Naive thymus-derived CD4-positive, alpha-beta T cell (primary cell): ENCODE results near the gene ACTL7A. TPM values are rescaled to one million over a fixed set of nuclear protein-coding genes. Genes with fewer than 3 reads are reported as not detected.
"Not testable (repeated sequence)": the region's sequence is repeated elsewhere in the genome, so short reads cannot be mapped to it uniquely, and the experiment has no call there.

Experiments
- ATAC-seq: fragments of 150-1000 bp; cut with Tn5 transposase; 2 replicates; pipeline ENCODE4 v1.10.0; 2021; ENCODE audit warnings: mild to moderate bottlenecking, moderate library complexity
- CTCF ChIA-PET: fragments of 350-600 bp; sonication (Branson Sonifier 250); formaldehyde crosslinking; loops from one replicate; lab custom pipeline; 2021; ENCODE audit warnings: antibody characterized with exemption; lab: Charles Lee
- POLR2A ChIA-PET: fragments of 350-600 bp; sonication (Branson Sonifier 250); formaldehyde crosslinking; loops from one replicate; lab custom pipeline; 2021; ENCODE audit warnings: antibody characterized with exemption, inconsistent platforms; lab: Charles Lee
- DNase-seq, 9 donors: peaks; one replicate each; pipeline versions ENCODE4 v3.0.0 to v3.0.0-alpha.2; 2020 to 2022; ENCODE audit warnings: mixed read lengths in 1 of 9
- H3K27ac ChIP-seq: one replicate; pipeline ENCODE4 v1.7.0; 2013; ENCODE audit warnings: mild to moderate bottlenecking, low read depth, low read length, moderate library complexity
- H3K27me3 ChIP-seq, 2 donors: one replicate each; pipeline ENCODE4 v1.7.0; 2013; ENCODE audit warnings: low read length in 2 of 2, mild to moderate bottlenecking in 2 of 2, moderate library complexity in 2 of 2; ENCODE audit not compliant: control insufficient read depth in 2 of 2, insufficient read depth in 2 of 2
- H3K36me3 ChIP-seq, 3 experiments: 1 replicate in 2 of 3; 2 replicates in 1 of 3; pipeline ENCODE4 v1.7.0; 2013; ENCODE audit warnings: low read length in 3 of 3, mild to moderate bottlenecking in 3 of 3, moderate library complexity in 1 of 3; ENCODE audit not compliant: insufficient read depth in 3 of 3, control insufficient read depth in 2 of 3
- H3K4me1 ChIP-seq, 2 donors: one replicate each; pipeline ENCODE4 v1.7.0; 2013; ENCODE audit warnings: low read length in 2 of 2, mild to moderate bottlenecking in 2 of 2, moderate library complexity in 1 of 2; ENCODE audit not compliant: control insufficient read depth in 2 of 2, insufficient read depth in 2 of 2
- H3K4me3 ChIP-seq: 2 replicates; pipeline ENCODE4 v1.7.0; 2013; ENCODE audit warnings: mild to moderate bottlenecking, low read length
- H3K9me3 ChIP-seq, 3 experiments: 1 replicate in 2 of 3; 2 replicates in 1 of 3; pipeline ENCODE4 v1.7.0; 2013; ENCODE audit warnings: low read length in 3 of 3; ENCODE audit not compliant: control insufficient read depth in 2 of 3
- H3K27ac Mint-ChIP-seq, 9 donors: one replicate each; pipeline ENCODE4 v1.8.0; 2020 to 2022; ENCODE audit warnings: mixed read lengths in 9 of 9, mild to moderate bottlenecking in 8 of 9, moderate library complexity in 5 of 9, inconsistent platforms in 2 of 9
- H3K27me3 Mint-ChIP-seq, 5 donors: one replicate each; pipeline ENCODE4 v1.8.0; 2021 to 2022; ENCODE audit warnings: mixed read lengths in 5 of 5, mild to moderate bottlenecking in 1 of 5
- H3K36me3 Mint-ChIP-seq, 5 donors: one replicate each; pipeline ENCODE4 v1.8.0; 2020 to 2022; ENCODE audit warnings: mixed read lengths in 5 of 5, mild to moderate bottlenecking in 3 of 5, inconsistent platforms in 1 of 5
- H3K4me1 Mint-ChIP-seq, 7 donors: one replicate each; pipeline ENCODE4 v1.8.0; 2020 to 2022; ENCODE audit warnings: mixed read lengths in 7 of 7, mild to moderate bottlenecking in 3 of 7, inconsistent platforms in 1 of 7
- H3K4me3 Mint-ChIP-seq, 10 donors: one replicate each; pipeline ENCODE4 v1.8.0; 2020 to 2022; ENCODE audit warnings: mild to moderate bottlenecking in 10 of 10, mixed read lengths in 10 of 10, moderate library complexity in 6 of 10, inconsistent platforms in 2 of 10
- H3K9me3 Mint-ChIP-seq, 11 donors: one replicate each; pipeline ENCODE4 v1.8.0; 2020 to 2022; ENCODE audit warnings: mixed read lengths in 11 of 11, mild to moderate bottlenecking in 4 of 11, inconsistent platforms in 1 of 11, moderate library complexity in 1 of 11
- intact Hi-C, 2 donors: fragments of 100-400 bp; cut with micrococcal nuclease; formaldehyde crosslinking; loops; one replicate each; pipeline ENCODE4 v1.15.1; 2023
- polyA plus RNA-seq, 2 donors: library from polyadenylated mRNA; unstranded; fragments of 300-500 nt; fragmentation: Illumina TruSeq; gene quantifications; one replicate each; pipeline ENCODE4 v1.2.3, GENCODE V29; 2021
- total RNA-seq, 6 experiments: library from RNA in 5 of 6; stranded (reverse) in 5 of 6; gene quantifications; 1 replicate in 5 of 6; 2 replicates in 1 of 6; pipeline ENCODE4 v1.2.3 and lab custom pipeline; 2021 to 2026

ACTL7A gene
- total and polyA plus RNA-seq, 7 experiments from 2014 or later: not detected

DNA sequence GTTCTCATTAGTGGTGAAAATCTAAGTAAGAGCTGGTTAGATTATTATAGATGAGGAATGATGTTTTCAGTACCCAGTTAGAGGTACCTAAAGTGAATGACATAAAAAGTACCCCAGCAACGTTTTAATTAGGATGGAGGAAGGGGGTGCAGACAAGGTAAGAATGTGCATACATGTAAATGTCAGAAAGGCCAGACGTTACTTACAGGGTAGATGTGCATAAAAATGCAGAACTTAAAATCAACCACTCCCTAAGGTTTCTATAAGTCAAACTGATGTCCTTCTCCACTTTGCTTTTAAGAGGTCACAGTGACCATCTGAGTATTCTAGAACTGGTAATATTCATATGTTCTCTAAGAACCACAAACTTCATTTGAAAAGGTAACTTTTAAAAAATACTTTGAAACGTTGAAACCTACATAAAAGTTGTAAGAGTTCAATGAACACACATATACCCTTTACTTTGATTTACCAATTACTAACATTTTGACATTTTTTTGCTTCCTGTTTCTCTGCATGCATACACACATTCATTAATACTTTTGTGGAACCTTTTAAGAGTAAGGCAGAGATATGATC is 18.8 kb downstream of the ACTL7A start:
- Mint-ChIP-seq H3K36me3 (peaks cover 14 to 70% (median 44%) of the 10 kb centered on the region in 5 donors), H3K27ac (no peak overlapping the region), H3K27me3 (no peaks in the 10 kb centered on the region), H3K9me3 (no peaks in the 10 kb centered on the region), H3K4me1 (peaks cover 0 to 9% (median 3%) of the 10 kb centered on the region in 7 donors), H3K4me3 (no peak overlapping the region)
- ATAC-seq (no peak), DNase-seq (no peak)
- H3K36me3 ChIP-seq: peaks cover 0 to 69% (median 3%) of the 10 kb centered on the region in 3 experiments
- H3K27ac ChIP-seq: no peak overlapping the region
- CTCF ChIA-PET: no interaction called here
- H3K4me1 ChIP-seq: no peaks in the 10 kb centered on the region
- no peaks in the 10 kb centered on the region for H3K27me3 ChIP-seq
- POLR2A ChIA-PET: no interaction called here
- no peaks in the 10 kb centered on the region for H3K9me3 ChIP-seq
- intact Hi-C loops: loop anchor here in 1 of 2 donors (10.0 kb wide), 1 partner anchor 444 kb away; the partner anchor contains the start of gene EPB41L4B
- no peak overlapping the region for H3K4me3 ChIP-seq

DNA sequence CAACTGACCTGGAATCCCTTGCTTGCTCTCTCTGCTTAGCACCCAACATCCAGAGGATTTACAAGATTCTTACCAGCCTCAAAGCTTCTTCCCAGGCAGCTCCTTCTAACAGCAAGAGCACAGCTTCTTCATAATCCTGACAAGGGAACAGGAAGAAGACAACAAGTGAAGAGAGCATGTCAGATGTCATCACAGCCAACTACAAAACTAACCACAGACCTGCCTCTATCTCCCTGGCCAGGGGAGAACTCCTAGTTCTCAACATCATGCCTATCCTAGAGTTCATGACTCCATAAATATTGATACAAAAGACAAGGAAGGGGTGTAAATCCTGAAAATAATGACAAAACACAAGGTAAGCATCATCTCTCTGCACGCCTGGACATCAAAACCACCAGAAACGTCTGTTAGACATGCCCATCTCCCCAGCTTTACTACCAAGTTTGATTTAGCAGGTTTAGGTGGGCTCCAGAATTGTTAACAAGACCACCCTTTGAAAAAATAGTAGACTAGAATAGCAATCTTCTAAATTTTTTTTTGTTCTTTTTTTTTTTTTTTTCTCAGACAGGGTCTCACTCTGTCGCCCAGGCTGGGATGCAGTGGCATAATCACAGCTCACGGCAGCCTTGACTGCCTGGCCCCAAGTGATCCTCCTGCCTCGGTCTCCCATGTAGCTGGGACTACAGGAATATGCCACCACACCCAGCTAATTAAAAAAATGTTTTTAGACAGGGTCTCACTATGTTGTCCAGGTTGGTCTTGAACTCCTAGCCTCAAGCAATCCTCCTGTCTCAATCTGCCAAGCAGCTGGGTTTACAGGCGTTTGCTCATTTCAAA is 20.2 kb downstream of the ACTL7A start:
- no peak for ATAC-seq
- Histone ChIP-seq H3K27me3 (no peaks in the 10 kb centered on the region), H3K4me3 (no peak overlapping the region), H3K4me1 (no peaks in the 10 kb centered on the region), H3K27ac (no peak overlapping the region), H3K36me3 (peaks cover 0 to 66% (median 0%) of the 10 kb centered on the region in 3 experiments), H3K9me3 (no peaks in the 10 kb centered on the region)
- DNase-seq: no peak
- Mint-ChIP-seq H3K4me3 (no peak overlapping the region), H3K4me1 (peaks cover 0 to 11% (median 3%) of the 10 kb centered on the region in 7 donors), H3K27ac (peak overlapping the region in 2 of 9 donors; percentile 3 to 62), H3K9me3 (no peaks in the 10 kb centered on the region), H3K36me3 (peaks cover 18 to 67% (median 34%) of the 10 kb centered on the region in 5 donors), H3K27me3 (no peaks in the 10 kb centered on the region)
- ChIA-PET POLR2A (no interaction called here), CTCF (no interaction called here)
- intact Hi-C loops: loop anchor here in 1 of 2 donors (10.0 kb wide), 1 partner anchor 443 kb away; the partner anchor contains the start of gene EPB41L4B

- no peaks in the 10 kb centered on the region for H3K9me3 Mint-ChIP-seq
- no peaks in the 10 kb centered on the region for H3K4me1 ChIP-seq
- no peak overlapping the region for H3K27ac ChIP-seq
- peaks cover 0 to 65% (median 0%) of the 10 kb centered on the region in 3 experiments for H3K36me3 ChIP-seq
- intact Hi-C loops: loop anchor here in 1 of 2 donors (10.0 kb wide), 1 partner anchor 442 kb away; the partner anchor contains the start of gene EPB41L4B
- no peaks in the 10 kb centered on the region for H3K27me3 Mint-ChIP-seq
- no peak overlapping the region for H3K4me3 Mint-ChIP-seq
- ChIA-PET CTCF (no interaction called here), POLR2A (no interaction called here)
- H3K9me3 ChIP-seq: no peaks in the 10 kb centered on the region
- H3K4me3 ChIP-seq: no peak overlapping the region
- H3K4me1 Mint-ChIP-seq: peaks cover 0 to 11% (median 3%) of the 10 kb centered on the region in 7 donors
- DNase-seq: no peak
- no peak overlapping the region for H3K27ac Mint-ChIP-seq
- no peaks in the 10 kb centered on the region for H3K27me3 ChIP-seq
- ATAC-seq: no peak
- H3K36me3 Mint-ChIP-seq: peaks cover 13 to 64% (median 27%) of the 10 kb centered on the region in 5 donors
These were observed 21.0 kb downstream of the ACTL7A start for GRCh38 chr9:108883085-108883484.

DNA sequence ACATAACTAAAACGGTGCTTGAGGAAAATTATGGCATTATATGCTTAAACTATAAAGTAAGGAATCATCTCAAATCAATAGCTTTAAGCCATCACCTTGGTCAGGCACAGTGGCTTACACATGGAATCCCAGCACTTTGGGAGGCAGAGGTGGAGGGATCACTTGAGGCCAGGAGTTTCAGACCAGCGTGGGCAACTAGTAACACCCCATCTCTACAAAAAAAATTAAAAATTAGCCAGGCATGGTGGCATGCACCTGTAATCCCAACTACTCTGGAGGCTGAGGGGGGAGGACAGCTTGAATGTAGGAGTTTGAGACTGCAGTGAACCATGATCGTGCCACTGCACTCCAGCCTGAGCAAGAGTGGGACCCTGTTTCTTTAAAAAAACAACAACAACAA is 22.6 kb downstream of the ACTL7A start:
- no peak overlapping the region for H3K27ac Mint-ChIP-seq
- peaks cover 0 to 11% (median 3%) of the 10 kb centered on the region in 7 donors for H3K4me1 Mint-ChIP-seq
- POLR2A ChIA-PET: no interaction called here
- H3K4me3 Mint-ChIP-seq: no peak overlapping the region
- no peaks in the 10 kb centered on the region for H3K27me3 Mint-ChIP-seq
- DNase-seq (no peak), ATAC-seq (no peak)
- H3K27me3 ChIP-seq: no peaks in the 10 kb centered on the region
- no peak overlapping the region for H3K4me3 ChIP-seq
- no peaks in the 10 kb centered on the region for H3K9me3 Mint-ChIP-seq
- no peaks in the 10 kb centered on the region for H3K9me3 ChIP-seq
- H3K36me3 Mint-ChIP-seq: peaks cover 9 to 54% (median 28%) of the 10 kb centered on the region in 5 donors
- CTCF ChIA-PET: no interaction called here
- H3K27ac ChIP-seq: no peak overlapping the region
- intact Hi-C loops: loop anchor here in 1 of 2 donors (10.0 kb wide), 1 partner anchor 440 kb away; the partner anchor contains the start of gene EPB41L4B
- no peaks in the 10 kb centered on the region for H3K4me1 ChIP-seq
- peaks cover 0 to 62% (median 4%) of the 10 kb centered on the region in 3 experiments for H3K36me3 ChIP-seq

DNA sequence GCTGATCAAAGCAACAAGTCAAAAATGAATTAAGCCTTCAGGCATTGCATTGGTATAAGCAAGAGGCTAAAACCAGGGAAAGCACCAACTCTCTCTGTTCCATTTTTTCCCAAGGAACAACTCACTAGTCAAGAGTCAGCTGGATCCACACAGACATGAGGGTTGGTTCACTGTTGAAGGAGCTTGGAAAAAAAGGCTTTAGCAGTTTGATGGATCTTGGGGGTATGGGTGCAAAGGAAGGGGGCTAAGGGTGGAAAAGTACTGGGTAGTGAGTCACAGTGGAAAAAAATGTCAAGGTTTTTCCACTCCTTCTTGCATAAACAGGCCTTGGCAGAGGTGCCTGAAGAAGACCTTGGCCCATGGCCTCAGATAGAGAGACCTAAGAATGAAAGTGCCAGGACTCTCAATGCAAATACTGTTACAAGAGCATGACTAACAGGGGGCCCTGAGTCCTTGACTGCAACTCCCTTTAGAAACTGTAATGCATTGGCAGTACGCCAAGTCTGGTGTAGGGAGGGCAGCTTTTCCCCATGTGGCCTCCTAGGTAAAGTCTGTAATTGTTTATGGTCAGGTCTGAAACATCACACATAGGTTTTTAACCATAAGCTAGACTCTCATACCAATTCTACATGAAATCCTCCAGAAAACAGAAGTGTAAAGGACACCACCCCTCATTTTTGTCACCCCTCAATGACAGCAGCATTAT is 23.7 kb downstream of the ACTL7A start:
- CTCF ChIA-PET: interaction anchor here (0.6 kb wide), 1 partner anchor 39 kb away, joined by 4 read pairs; no protein-coding TSS in a partner anchor
- POLR2A ChIA-PET: no interaction called here
- Mint-ChIP-seq H3K36me3 (peaks cover 13 to 54% (median 25%) of the 10 kb centered on the region in 5 donors), H3K27me3 (no peaks in the 10 kb centered on the region), H3K4me3 (no peak overlapping the region), H3K4me1 (peaks cover 0 to 11% (median 3%) of the 10 kb centered on the region in 7 donors), H3K9me3 (no peaks in the 10 kb centered on the region), H3K27ac (peak overlapping the region in 1 of 9 donors; percentile 7)
- no peaks in the 10 kb centered on the region for H3K9me3 ChIP-seq
- ATAC-seq: no peak
- intact Hi-C loops: loop anchor here in 1 of 2 donors (10.0 kb wide), 1 partner anchor 439 kb away; the partner anchor contains the start of gene EPB41L4B
- peaks cover 4 to 60% (median 9%) of the 10 kb centered on the region in 3 experiments for H3K36me3 ChIP-seq
- H3K27me3 ChIP-seq: no peaks in the 10 kb centered on the region
- peak in 1 of 9 donors; percentile 39 for DNase-seq
- H3K27ac ChIP-seq: no peak overlapping the region
- no peaks in the 10 kb centered on the region for H3K4me1 ChIP-seq
- no peak overlapping the region for H3K4me3 ChIP-seq

DNA sequence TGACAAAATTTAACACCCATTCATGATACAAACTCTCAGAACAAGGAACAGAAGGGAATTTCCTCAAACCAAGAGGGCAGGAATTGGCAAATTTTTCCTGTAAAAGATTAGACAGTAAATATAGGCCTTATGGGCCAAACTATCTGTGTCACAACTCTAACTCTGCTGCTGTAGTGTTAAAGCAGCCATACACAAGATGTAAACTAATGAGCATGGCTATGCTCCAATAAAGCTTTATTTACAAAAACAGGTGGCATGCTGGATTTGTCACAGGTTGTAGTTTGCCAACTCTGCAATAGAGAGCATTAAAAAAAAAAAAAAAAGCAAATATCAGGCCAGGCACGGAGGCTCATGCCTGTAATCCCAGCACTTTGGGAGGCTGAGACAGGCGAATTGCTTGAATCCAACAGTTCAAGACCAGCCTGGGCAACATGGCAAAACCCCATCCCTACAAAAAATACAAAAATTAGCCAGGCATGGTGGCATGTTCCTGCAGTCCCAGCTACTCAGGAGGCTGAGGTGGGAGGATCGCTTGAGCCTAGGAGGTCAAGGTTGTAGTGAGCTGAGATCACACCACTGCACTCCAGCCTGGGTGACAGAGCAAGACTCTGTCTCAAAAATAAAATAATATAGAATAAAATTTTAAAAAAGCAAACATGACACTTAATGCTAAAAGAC is 24.7 kb downstream of the ACTL7A start:
- H3K27ac ChIP-seq, POLR2A ChIA-PET, H3K9me3 ChIP-seq, H3K27me3 Mint-ChIP-seq, ATAC-seq, H3K4me1 ChIP-seq, H3K27ac Mint-ChIP-seq, H3K4me3 Mint-ChIP-seq, H3K27me3 ChIP-seq, H3K9me3 Mint-ChIP-seq, DNase-seq, H3K4me3 ChIP-seq: not testable (repeated sequence)
- H3K36me3 Mint-ChIP-seq: peaks cover 17 to 60% (median 26%) of the 10 kb centered on the region in 5 donors
- peaks cover 6 to 66% (median 10%) of the 10 kb centered on the region in 3 experiments for H3K36me3 ChIP-seq
- intact Hi-C loops: loop anchor here in 1 of 2 donors (10.0 kb wide), 1 partner anchor 438 kb away; the partner anchor contains the start of gene EPB41L4B
- CTCF ChIA-PET: interaction anchor here (0.6 kb wide), 1 partner anchor 38 kb away, joined by 4 read pairs; no protein-coding TSS in a partner anchor
- H3K4me1 Mint-ChIP-seq: peaks cover 0 to 11% (median 3%) of the 10 kb centered on the region in 7 donors
